G401.6 (cell line): ENCODE results near the gene GABBR1.

Experiments
- FAIRE-seq: peaks from 2 replicates; lab custom pipeline; 2012; peaks lifted over from hg19 to GRCh38; lab: Jason Lieb, UNC

GABBR1 gene

GRCh38 chr6:29653452-29654038 is 20.6 kb upstream of the GABBR1 start:
- peak; percentile 80 for FAIRE-seq

GRCh38 chr6:29652198-29652584 is 19.2 kb upstream of the GABBR1 start:
- FAIRE-seq: no peak

- FAIRE-seq: peak; percentile 67
Measured at GRCh38 chr6:29651413-29652197, 18.6 kb upstream of the GABBR1 start.

GRCh38 chr6:29649701-29650673 is 17.0 kb upstream of the GABBR1 start:
- peak; percentile 95 for FAIRE-seq

- FAIRE-seq: peak; percentile 88
Measured at GRCh38 chr6:29647927-29648642, 15.1 kb upstream of the GABBR1 start.

- no peak for FAIRE-seq
Measured at GRCh38 chr6:29641430-29642148, 8.6 kb upstream of the GABBR1 start.

GRCh38 chr6:29637247-29637646 is 4.3 kb upstream of the GABBR1 start:
- FAIRE-seq: no peak

- no peak for FAIRE-seq
Measured at GRCh38 chr6:29633534-29633905, 537 bp upstream of the GABBR1 start.

- FAIRE-seq: no peak
Measured at GRCh38 chr6:29631860-29632731, 887 bp downstream of the GABBR1 start.

- no peak for FAIRE-seq
Measured at GRCh38 chr6:29631209-29631810, 1.7 kb downstream of the GABBR1 start.

GRCh38 chr6:29630315-29630714 is 2.7 kb downstream of the GABBR1 start:
- FAIRE-seq: no peak

GRCh38 chr6:29629571-29629970 is 3.4 kb downstream of the GABBR1 start:
- no peak for FAIRE-seq

- no peak for FAIRE-seq
Measured at GRCh38 chr6:29628419-29629281, 4.3 kb downstream of the GABBR1 start.

- no peak for FAIRE-seq
Measured at GRCh38 chr6:29627755-29628418, 5.1 kb downstream of the GABBR1 start.

GRCh38 chr6:29626948-29627754 is 5.8 kb downstream of the GABBR1 start:
- no peak for FAIRE-seq

- no peak for FAIRE-seq
Measured at GRCh38 chr6:29625337-29625930, 7.5 kb downstream of the GABBR1 start.

GRCh38 chr6:29624520-29624961 is 8.4 kb downstream of the GABBR1 start:
- no peak for FAIRE-seq
